COLO668 (cell line): ENCODE measurements around the gene CUEDC1.

ENCODE experiments used
- DNase-seq: peaks from one replicate; lab custom pipeline; 2025; ENCODE audit not compliant: unreplicated experiment; lab: John Stamatoyannopoulos, UW

Gene CUEDC1

GRCh38 chr17:57900991-57901743 is 54.0 kb downstream of the CUEDC1 start:
- DNase-seq, result peak; percentile 79

- peak; percentile 19 for DNase-seq
These were observed 55.4 kb downstream of the CUEDC1 start for GRCh38 chr17:57899822-57900221.

GRCh38 chr17:57899391-57899790 is 55.8 kb downstream of the CUEDC1 start:
- DNase-seq, result peak; percentile 38

- peak; percentile 62 for DNase-seq
These were observed 56.5 kb downstream of the CUEDC1 start for GRCh38 chr17:57898487-57899311.

- DNase-seq, result peak; percentile 16
These were observed 59.7 kb downstream of the CUEDC1 start for GRCh38 chr17:57895382-57896060.

GRCh38 chr17:57894848-57895247 is 60.4 kb downstream of the CUEDC1 start:
- DNase-seq, result no peak

GRCh38 chr17:57892820-57893595 is 62.2 kb downstream of the CUEDC1 start:
- peak; percentile 77 for DNase-seq

- DNase-seq, result peak; percentile 74
These were observed 62.9 kb downstream of the CUEDC1 start for GRCh38 chr17:57892146-57892819.

- no peak for DNase-seq
These were observed 64.4 kb downstream of the CUEDC1 start for GRCh38 chr17:57890857-57891232.

GRCh38 chr17:57889892-57890856 is 65.0 kb downstream of the CUEDC1 start:
- DNase-seq, result no peak

GRCh38 chr17:57889252-57889651 is 66.0 kb downstream of the CUEDC1 start:
- no peak for DNase-seq

GRCh38 chr17:57888311-57889216 is 66.6 kb downstream of the CUEDC1 start:
- no peak for DNase-seq

GRCh38 chr17:57887161-57887560 is 68.1 kb downstream of the CUEDC1 start:
- DNase-seq, result no peak

GRCh38 chr17:57886020-57886419 is 69.2 kb downstream of the CUEDC1 start:
- DNase-seq, result no peak

GRCh38 chr17:57885148-57885915 is 69.9 kb downstream of the CUEDC1 start:
- DNase-seq, result no peak

GRCh38 chr17:57881783-57882351 is 73.3 kb downstream of the CUEDC1 start:
- DNase-seq, result no peak

- no peak for DNase-seq
These were observed 74.1 kb downstream of the CUEDC1 start for GRCh38 chr17:57881143-57881542.
